ENCODE data around the gene MYH13. TPM values are rescaled to one million over a fixed set of nuclear protein-coding genes. Genes with fewer than 3 reads are reported as not detected.
"Not testable (repeated sequence)": the region's sequence is repeated elsewhere in the genome, so short reads cannot be mapped to it uniquely, and the experiment has no call there.

MYH13 gene
- total RNA-seq, 1 donor from 2014 or later, result 1.4 TPM

- DNase-seq, result no peak
Observed at GRCh38 chr17:10297691-10298090, 75.1 kb downstream of the MYH13 start.

DNA sequence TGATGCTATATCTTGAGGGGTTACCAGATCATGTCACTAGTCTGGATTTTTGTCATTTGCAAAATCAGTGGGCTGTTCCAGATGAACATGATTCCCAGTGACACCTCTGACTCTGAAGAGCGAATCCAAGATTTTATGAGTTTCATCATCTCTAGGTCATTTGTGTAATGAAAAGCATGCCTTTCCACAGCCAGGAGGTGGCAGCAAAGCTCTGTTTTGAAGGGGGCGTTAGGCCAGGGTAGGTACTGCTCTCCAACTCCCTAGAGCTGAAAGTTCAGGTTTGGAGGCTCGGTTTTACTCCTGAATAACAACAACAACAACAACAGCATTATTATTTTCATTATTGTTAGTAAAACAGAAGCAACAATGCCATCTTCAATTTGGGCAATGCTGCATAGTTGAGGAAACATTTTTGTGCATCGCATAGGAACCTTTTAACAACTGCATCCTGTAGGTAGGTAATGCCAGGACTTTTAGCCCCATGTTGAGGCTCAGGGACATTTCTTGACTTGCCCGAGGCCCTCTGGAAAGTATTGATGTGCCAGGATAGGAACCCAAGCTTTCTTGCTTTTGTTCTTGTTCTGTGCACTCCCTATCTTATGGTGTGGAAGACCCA is 77.0 kb downstream of the MYH13 start:
- DNase-seq, result peak; percentile 80

- no peak for DNase-seq
Observed at GRCh38 chr17:10294180-10294579, 78.6 kb downstream of the MYH13 start.

GRCh38 chr17:10292057-10292937 is 80.5 kb downstream of the MYH13 start:
- DNase-seq, result peak; percentile 66

GRCh38 chr17:10291576-10291975 is 81.2 kb downstream of the MYH13 start:
- not testable (repeated sequence) for DNase-seq

GRCh38 chr17:10290041-10290440 is 82.8 kb downstream of the MYH13 start:
- peak; percentile 53 for DNase-seq

- no peak for DNase-seq
Observed at GRCh38 chr17:10286324-10286723, 86.5 kb downstream of the MYH13 start.

- DNase-seq, result no peak
Observed at GRCh38 chr17:10285896-10286295, 86.9 kb downstream of the MYH13 start.

GRCh38 chr17:10280068-10280467 is 92.7 kb downstream of the MYH13 start:
- no peak for DNase-seq

- no peak for DNase-seq
Observed at GRCh38 chr17:10278218-10278617, 94.6 kb downstream of the MYH13 start.

- DNase-seq, result no peak
Observed at GRCh38 chr17:10276436-10276835, 96.4 kb downstream of the MYH13 start.

DNA sequence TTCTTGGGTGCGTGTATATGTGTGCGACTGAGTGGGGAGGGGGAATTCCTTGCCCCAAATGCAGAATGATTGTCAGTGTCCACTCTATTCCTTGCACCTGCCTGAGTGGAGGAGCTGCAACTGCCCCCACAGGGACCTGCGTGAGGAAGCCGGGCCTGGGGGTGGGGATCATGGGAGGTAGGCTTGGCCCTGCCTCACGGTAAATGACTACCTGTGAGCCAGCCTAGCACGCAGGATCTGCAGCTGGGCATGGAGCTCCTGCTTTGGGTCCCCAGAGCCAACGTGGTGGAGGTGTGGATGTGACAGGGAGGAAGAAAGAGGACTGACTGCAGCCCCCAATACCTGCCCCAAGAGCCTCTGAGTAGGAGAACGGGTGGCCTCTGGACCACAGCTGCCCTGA is 97.4 kb downstream of the MYH13 start:
- DNase-seq, result no peak

DNA sequence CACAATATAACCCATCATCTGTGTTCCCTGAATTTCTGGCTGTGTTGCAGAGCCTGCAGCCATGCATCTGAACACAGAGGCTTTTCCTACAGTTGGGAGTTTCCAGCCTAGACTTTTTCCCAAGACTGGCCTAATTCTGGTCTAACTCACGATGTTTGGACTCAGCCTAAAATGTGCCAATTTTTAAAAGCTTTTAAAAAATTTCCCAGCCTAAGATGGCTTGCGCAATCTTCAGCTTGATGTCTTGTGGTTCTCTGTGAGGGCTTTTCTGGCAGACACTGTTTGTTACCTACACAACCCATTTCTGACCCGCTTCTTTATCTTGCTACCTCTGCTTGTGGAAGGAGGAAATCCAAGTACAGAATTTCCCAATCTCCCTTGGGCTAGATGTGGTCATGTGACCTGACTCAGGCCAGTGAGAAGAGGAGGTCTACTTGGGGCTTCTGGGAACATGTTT is 101.7 kb downstream of the MYH13 start:
- no peak for DNase-seq

DNA sequence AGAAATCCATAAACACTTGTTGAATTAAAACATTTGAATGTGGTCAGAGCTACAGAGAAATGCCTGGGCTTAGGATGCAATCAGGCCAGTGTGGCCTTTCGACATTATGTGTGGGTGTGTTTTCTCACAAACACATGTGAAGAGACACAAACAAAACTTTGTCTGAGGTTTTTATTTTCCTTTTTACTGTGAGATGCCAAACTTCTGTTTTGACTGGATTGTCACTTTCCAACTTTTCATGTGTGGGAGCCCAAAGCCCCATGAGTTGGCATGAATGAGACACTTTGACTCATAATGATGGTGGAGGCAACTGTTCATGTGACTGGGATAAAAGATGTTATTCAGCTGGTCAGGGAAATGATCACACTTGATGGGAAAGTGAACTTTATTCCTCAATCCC is 102.5 kb downstream of the MYH13 start:
- no peak for DNase-seq

DNA sequence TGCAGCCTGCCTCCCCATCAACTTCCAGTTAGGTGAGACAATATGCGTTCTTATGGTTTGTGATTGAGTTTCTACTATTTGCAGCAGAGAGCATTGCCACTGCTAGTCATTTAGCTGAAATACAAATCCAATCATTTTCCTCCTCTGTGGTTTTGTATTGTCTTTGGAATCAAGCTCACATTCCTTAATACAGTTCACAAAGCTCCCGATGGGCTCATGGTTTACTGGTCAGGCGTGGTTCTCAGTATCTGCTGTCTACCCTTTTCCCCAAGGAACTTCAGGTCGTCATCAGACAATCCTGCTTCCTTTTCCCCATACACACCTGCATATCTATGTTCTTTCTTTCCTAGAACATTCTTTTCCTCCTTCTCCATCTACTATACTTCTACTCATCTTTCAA is 104.8 kb downstream of the MYH13 start:
- no peak for DNase-seq

DNA sequence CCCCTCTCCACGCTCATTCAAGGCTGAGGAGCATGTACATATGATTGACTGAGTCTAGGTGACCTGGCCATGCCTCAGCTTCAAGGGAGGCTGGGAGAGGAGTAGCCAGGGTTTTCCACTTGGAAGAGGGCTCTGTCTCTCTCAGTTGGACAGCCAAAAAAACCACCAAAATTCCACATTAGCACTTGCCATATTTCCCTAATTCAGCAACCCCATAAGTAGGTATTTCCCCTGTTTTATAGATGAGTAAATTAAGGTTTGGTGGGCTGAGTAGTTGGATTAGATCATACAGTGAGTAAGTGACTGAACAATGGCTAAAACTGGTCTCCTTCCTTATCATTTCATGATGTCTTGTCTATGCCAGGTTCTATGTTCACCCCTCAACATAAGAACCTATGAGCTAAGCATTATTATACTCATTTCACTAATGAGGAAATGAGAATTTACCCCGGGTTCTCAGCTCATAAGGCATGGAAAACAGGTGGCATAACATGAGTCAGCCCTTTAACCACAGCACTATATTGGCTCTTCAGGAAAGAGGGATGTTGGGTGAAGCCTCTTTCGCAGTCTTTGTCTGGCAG is 106.4 kb downstream of the MYH13 start:
- no peak for DNase-seq

- peak; percentile 60 for DNase-seq
Observed at GRCh38 chr17:10265100-10265810, 107.6 kb downstream of the MYH13 start.

GRCh38 chr17:10264051-10264450 is 108.8 kb downstream of the MYH13 start:
- DNase-seq, result no peak

DNA sequence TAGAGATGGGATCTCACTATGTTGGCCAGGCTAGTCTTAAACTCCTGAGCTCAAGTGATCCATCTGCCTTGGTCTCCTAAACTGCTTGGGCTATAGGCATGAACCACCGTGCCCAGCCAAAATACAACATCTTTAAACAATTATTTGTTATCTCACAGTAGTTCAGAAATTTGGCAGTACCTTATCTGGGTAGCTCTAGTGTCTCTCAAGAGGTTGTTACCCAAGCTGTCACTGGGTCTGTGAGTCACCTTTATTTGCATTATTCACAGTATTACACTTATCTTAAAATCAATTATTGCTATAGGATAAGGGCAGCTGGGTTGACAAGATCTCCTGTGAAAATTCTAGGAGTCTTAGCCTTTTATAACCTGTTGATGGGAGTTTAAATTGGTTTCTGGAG is 110.4 kb downstream of the MYH13 start:
- DNase-seq, result no peak

DNA sequence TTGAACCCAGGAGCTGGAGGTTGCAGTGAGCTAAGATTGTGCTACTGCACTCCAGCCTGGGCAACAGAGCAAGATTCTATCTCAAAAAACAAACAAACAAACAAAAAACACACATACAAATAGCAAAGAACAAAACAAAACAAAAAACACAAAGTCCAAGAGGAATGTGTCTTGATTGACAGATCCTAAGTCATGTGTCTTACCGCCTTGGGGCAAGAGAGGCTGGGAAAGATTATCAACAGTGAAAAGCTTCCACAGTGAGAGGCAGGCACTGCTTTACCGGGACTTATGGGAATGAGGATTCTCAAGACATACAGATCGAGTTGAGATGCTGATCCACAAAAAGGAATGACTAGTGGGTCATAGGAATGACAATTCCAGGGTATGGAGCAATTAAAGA is 111.7 kb downstream of the MYH13 start:
- DNase-seq, result no peak

DNA sequence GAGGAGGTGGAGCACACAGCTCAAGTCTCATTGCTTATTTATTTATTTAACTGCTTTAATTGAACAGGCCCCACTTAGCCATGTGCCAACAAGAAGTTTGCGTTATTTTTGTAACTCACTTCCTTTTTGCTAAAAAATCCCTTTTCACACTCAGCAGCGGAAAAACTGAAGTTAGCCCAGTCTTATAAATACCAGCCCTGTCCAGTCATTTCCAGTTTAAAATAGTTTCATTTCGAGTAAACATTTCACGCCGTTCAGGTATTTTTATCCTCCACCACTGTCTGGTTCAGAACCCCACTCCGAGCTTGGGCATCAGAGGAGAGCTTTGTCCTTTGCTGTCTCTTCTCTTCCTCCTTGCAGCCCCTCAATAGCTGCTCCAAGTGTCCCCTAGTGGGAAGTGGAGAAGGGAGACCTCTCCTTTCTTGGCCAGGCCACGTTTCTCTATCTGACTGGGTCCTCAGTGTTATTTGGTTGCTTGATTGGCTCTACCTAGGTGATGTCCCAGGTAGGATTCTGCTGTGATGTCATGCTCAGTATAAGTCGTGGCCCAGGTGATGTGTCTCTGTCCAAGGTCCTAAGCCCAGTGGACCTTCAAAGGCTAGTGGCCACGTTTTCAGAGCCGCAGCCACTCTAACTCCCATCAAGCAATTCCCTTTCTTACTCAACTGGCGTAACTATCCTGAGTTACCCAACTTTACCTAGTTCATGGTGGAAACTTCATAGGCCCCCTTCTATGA is 121.4 kb downstream of the MYH13 start:
- peak; percentile 5 for DNase-seq

Data from tongue (tissue), 2 donors.